HG03039 (cell line): Measurements from ENCODE around the gene ZNF827.

Source experiments
- ATAC-seq: cut with Tn5 transposase; IDR thresholded peaks from one replicate; pipeline ENCODE4 v1.9.1; 2021; ENCODE audit warnings: mild to moderate bottlenecking, moderate library complexity; ENCODE audit not compliant: unreplicated experiment

Gene ZNF827

GRCh38 chr4:145935253-145936141 is 3.1 kb downstream of the ZNF827 start:
- ATAC-seq = peak; percentile 20

GRCh38 chr4:145934434-145935047 is 4.1 kb downstream of the ZNF827 start:
- ATAC-seq = no peak

DNA sequence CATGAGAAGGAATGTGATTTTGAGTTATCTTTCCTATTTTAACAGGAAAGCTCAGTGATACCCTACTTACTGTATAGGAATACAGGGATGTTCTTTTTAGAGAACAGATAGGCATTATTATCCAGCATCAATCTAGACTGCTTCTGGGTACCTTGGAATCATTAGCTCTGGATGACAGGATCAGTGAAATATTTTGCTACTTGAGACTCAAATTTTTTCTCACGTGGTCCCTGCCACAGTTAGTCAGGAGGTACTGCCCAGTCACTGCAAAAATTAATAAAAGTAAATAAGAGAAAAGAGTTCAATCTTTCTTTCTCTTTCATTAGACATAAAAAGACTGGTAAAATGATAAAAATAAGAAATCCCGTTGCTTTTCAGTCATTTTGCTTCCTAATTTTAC is 5.5 kb downstream of the ZNF827 start:
- ATAC-seq = no peak

DNA sequence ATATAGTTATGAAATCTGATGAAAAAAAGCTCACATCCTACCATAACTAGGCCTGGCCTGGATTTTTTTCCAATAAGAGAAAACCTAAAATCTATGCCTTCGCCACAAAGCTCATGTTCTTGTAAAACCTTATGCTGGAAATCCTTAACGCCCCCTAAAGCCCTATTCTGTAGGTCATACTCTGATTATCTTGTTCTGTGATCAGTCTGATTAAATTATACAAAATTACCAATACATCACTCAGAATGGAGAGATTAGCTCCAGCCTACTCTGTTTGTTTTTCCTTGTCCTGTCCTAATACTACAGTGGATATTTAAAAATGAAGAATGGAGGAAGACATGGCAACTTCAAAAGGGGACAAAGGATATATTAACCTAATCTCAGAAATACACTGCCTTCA is 7.2 kb downstream of the ZNF827 start:
- ATAC-seq = no peak

- ATAC-seq = no peak
These were observed 8.0 kb downstream of the ZNF827 start for GRCh38 chr4:145930592-145930991.

DNA sequence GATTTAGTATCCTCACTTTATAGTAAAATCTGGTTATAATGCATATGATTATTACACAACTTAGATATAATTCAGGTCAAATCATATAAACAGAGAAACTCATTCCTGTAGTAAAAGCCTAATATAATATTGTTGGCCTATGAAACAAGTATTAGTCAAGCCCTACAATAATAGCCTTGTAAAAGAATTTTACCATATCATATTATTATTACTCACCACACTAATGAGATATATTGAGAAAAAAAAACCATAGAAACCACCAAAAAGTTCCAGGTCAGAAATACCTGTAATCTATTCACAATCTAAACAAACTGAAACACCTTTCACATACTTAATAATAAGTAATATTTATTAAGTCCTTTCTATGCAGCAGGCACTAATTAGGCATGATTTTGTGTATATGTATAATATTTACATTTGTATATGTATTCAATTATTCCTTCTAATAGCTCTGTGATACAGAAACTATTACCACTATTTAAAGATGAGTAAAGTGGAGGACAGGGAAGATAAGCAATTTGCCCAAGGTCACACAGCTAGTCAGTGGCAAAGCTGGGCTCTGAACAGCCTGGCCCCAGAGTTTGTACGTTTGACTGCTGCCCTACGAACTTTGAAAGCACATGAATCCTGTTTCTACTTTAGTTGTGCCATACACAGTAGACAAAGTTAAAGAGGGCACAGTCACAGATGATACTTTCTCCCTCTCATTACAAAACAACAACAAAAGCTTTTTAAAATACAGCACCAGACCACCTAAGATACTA is 9.0 kb downstream of the ZNF827 start:
- no peak for ATAC-seq

- ATAC-seq = no peak
These were observed 9.9 kb downstream of the ZNF827 start for GRCh38 chr4:145928748-145929147.

GRCh38 chr4:145927030-145927429 is 11.6 kb downstream of the ZNF827 start:
- ATAC-seq = no peak

- no peak for ATAC-seq
These were observed 17.4 kb downstream of the ZNF827 start for GRCh38 chr4:145921231-145921630.

DNA sequence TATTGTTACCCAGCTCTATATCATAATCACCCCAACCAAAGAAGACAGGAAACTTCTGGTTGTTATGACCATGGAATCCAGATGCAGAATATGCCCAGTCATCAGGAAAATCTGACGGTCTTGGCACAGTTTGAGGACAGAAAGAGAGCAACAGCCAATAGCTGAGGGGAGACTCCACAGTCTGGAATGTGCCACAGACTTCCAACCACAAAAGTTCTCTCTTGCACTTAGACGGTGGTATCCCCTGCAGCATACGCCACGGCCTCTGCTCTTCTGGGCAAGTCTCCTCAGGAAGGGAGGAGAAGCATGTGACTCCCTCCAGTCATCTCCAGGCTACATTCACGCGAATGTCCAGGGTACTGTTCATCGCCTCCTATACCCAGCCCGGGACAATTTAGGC is 18.4 kb downstream of the ZNF827 start:
- no peak for ATAC-seq

DNA sequence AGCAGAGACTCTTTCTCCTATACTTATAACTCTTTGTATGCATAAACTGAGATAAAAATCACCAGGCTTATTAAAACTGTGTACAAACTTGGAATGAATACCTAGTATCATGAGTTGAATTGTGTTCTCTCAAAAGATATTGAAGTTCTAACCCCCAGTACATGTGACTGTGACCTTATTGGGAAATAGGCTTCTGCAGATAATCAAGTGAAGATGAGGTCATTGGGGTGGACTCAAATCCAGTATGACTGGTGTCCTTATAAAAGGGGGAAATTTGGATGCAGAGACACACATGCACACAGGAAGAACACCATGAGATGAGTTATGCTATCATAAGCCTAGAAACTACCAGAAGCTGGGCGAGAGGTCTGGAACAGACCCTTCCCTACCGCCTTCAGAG is 26.2 kb downstream of the ZNF827 start:
- ATAC-seq = no peak

- no peak for ATAC-seq
These were observed 28.9 kb downstream of the ZNF827 start for GRCh38 chr4:145909773-145910172.

- ATAC-seq = no peak
These were observed 29.3 kb downstream of the ZNF827 start for GRCh38 chr4:145909281-145909715.

DNA sequence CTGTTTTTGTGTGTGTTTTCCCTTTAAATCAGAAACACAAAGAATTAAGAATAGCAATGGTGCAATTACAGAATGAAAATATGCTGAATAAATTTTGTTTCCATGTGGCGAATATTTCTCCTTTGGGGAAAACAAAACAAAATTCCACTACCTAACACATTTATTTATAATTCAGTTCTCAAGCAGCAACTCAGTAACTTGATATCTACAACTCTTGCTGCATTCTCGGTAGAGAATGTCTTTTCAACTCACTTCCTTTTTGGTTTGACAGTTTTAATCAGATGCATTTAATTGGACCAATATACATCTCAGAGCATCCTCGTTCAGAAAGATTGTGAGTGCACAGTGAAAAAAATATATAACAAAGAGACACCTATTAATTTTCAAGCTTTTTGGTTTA is 30.8 kb downstream of the ZNF827 start:
- ATAC-seq = no peak

DNA sequence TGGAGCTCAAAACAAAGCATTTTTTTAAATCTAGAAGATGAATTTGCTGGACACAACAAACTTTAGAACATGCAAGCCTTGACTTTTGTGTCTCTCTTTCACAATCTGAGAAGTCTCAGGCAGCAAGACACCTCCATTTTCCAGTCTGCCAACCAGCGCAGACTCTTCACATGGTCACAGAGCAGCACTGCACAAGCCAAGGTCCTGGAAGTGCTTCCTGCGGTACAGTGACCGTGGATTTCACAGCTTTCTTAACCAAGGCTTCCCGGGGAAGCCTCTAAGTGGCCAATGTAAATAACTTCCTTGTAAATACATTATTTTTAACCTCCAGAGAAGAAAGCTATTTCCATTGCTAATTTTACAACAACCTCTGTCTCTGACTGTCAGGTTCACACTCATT is 31.2 kb downstream of the ZNF827 start:
- ATAC-seq = no peak

GRCh38 chr4:145904413-145905177 is 34.0 kb downstream of the ZNF827 start:
- no peak for ATAC-seq

GRCh38 chr4:145902522-145902921 is 36.1 kb downstream of the ZNF827 start:
- ATAC-seq = no peak

GRCh38 chr4:145899886-145900460 is 38.6 kb downstream of the ZNF827 start:
- no peak for ATAC-seq

- no peak for ATAC-seq
These were observed 39.6 kb downstream of the ZNF827 start for GRCh38 chr4:145898926-145899531.

GRCh38 chr4:145898466-145898865 is 40.2 kb downstream of the ZNF827 start:
- no peak for ATAC-seq
